ENCODE data around the gene FBN1.

- no peak for TF ChIP-seq CTCF (IDR thresholded peaks at IDR 0.05)
- TF ChIP-seq POLR2A (IDR thresholded peaks at IDR 0.05): no peak
Measured at GRCh38 chr15:48528921-48529320, 116.6 kb downstream of the FBN1 start.
